RWPE2 (cell line): ENCODE results near the gene PROX1.
"Not testable (repeated sequence)": the region's sequence is repeated elsewhere in the genome, so short reads cannot be mapped to it uniquely, and the experiment has no call there.

Experiments
- ATAC-seq: fragments of 200-7000 bp; cut with Tn5 transposase; 3 replicates; pipeline ENCODE4 v1.9.1; 2021; ENCODE audit warnings: low read depth
- DNase-seq: peaks from one replicate; pipeline ENCODE4 v3.0.0-alpha.2; 2020; ENCODE audit warnings: low spot score
- H3K27ac ChIP-seq: fragments of 450-650 bp; 2 replicates; pipeline ENCODE4 v1.5.1; 2017; ENCODE audit warnings: mild to moderate bottlenecking; ENCODE audit not compliant: poor library complexity, severe bottlenecking
- H3K27me3 ChIP-seq: fragments of 250-450 bp; sonication (Bioruptor Pico); 2 replicates; pipeline ENCODE4 v1.5.1; 2021; ENCODE audit warnings: mild to moderate bottlenecking, moderate library complexity; ENCODE audit not compliant: insufficient read depth, poor library complexity, severe bottlenecking
- H3K36me3 ChIP-seq: fragments of 250-450 bp; sonication (Bioruptor Pico); 2 replicates; pipeline ENCODE4 v1.5.1; 2020; ENCODE audit warnings: low read depth, mild to moderate bottlenecking, moderate library complexity
- H3K4me1 ChIP-seq: fragments of 250-450 bp; sonication (Bioruptor Pico); 2 replicates; pipeline ENCODE4 v1.5.1; 2021; ENCODE audit warnings: mild to moderate bottlenecking, moderate library complexity; ENCODE audit not compliant: insufficient read depth, poor library complexity, severe bottlenecking
- H3K4me3 ChIP-seq: fragments of 250-450 bp; sonication (Bioruptor Pico); 2 replicates; pipeline ENCODE4 v1.5.1; 2021; ENCODE audit warnings: mild to moderate bottlenecking, moderate library complexity; ENCODE audit not compliant: severe bottlenecking
- H3K9me3 ChIP-seq: fragments of 250-450 bp; sonication (Bioruptor Pico); 2 replicates; pipeline ENCODE4 v1.5.1; 2021; ENCODE audit warnings: mild to moderate bottlenecking, moderate library complexity; ENCODE audit not compliant: severe bottlenecking
- TF ChIP-seq, protein P1 (sequence below): fragments of 450-650 bp; IDR thresholded peaks from one replicate; pipeline ENCODE4 v1.5.1; 2017; ENCODE audit warnings: mild to moderate bottlenecking, moderate library complexity; ENCODE audit not compliant: poor library complexity, severe bottlenecking

Gene PROX1

DNA sequence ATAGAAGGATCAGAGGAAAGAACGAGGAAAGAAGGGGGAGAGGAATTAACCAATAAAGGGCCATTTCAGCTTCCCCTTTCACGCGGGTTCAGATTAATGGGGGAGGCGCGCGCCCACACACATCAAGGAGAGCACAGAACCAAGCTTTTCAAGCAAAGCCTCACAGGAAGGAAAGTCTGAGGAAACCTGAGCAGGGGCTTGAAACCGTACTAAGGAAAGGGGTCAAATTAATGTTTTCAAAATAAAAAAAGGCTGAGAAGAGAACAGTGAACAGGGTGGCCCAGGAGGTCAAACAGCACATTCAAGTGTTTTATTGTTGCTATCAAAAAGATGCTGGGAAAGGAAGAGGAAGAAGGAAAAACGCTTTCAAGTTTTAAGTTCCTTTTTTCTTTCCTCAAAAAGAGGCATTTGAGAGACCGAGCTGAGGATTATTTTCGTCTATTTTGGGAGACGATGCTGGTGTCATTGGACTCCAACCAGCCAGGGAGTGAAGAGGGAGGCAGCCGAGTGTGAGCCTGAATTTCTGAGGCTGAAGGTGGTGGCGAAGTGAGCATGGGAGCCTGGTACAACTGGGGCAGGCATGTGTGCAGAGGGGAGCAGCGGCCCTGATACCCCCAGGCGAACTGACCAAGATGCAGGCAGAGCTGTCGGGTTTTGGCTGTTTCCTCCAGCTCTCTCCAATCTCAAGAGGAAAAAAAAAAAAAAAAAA, 88.4 kb downstream of the PROX1 start:
- Histone ChIP-seq H3K4me3 (no peak overlapping the region), H3K27me3 (no peaks in the 10 kb centered on the region), H3K4me1 (no peaks in the 10 kb centered on the region), H3K27ac (no peak overlapping the region), H3K36me3 (no peaks in the 10 kb centered on the region), H3K9me3 (no peaks in the 10 kb centered on the region)
- DNase-seq, result no peak
- TF ChIP-seq, protein P1, sequence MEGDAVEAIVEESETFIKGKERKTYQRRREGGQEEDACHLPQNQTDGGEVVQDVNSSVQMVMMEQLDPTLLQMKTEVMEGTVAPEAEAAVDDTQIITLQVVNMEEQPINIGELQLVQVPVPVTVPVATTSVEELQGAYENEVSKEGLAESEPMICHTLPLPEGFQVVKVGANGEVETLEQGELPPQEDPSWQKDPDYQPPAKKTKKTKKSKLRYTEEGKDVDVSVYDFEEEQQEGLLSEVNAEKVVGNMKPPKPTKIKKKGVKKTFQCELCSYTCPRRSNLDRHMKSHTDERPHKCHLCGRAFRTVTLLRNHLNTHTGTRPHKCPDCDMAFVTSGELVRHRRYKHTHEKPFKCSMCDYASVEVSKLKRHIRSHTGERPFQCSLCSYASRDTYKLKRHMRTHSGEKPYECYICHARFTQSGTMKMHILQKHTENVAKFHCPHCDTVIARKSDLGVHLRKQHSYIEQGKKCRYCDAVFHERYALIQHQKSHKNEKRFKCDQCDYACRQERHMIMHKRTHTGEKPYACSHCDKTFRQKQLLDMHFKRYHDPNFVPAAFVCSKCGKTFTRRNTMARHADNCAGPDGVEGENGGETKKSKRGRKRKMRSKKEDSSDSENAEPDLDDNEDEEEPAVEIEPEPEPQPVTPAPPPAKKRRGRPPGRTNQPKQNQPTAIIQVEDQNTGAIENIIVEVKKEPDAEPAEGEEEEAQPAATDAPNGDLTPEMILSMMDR, result no peak
- ATAC-seq, result no peak

DNA sequence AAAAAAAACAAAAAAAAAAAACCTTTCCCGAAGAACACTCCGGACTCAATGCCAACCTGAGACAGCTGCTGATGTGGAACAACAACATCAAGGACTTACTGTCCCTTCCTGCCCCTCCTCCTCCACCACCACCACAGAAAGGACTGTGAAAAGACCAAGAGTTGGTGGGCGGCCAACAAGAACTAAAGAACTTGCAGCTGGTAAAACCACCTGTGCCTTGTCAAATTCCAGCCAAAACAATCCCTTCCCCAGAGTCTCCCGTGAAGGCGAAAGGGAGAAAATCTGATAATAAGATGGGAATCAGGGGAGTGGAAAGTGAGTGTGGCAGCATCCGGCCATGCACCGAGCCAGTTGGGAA, 88.9 kb downstream of the PROX1 start:
- Histone ChIP-seq H3K4me1 (no peaks in the 10 kb centered on the region), H3K9me3 (no peaks in the 10 kb centered on the region), H3K36me3 (no peaks in the 10 kb centered on the region), H3K4me3 (no peak overlapping the region), H3K27me3 (no peaks in the 10 kb centered on the region), H3K27ac (no peak overlapping the region)
- no peak for DNase-seq
- no peak for ATAC-seq
- TF ChIP-seq, protein P1, result no peak

DNA sequence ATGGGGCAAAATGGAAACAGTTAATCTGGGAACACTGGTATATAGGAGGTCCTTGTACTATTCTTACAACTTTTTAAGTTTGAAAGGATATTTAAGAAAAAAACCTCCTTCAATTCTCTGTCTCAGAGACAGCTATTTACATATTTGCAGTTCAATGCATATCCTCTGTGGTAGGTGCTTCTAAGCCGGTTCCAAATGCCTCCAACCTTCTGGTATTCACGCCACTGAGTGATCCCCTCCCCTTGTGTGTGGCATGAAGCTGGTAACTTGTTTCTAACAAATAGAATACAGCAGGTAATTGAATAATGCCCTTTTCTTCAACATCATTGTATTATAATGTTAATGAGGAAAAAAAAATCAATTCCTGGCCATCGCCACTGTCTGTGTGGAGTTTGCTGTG, 91.2 kb downstream of the PROX1 start:
- Histone ChIP-seq H3K27ac (no peak overlapping the region), H3K27me3 (no peaks in the 10 kb centered on the region), H3K36me3 (no peaks in the 10 kb centered on the region), H3K4me1 (no peaks in the 10 kb centered on the region), H3K9me3 (no peaks in the 10 kb centered on the region), H3K4me3 (no peak overlapping the region)
- no peak for ATAC-seq
- no peak for DNase-seq
- TF ChIP-seq, protein P1, result no peak

DNA sequence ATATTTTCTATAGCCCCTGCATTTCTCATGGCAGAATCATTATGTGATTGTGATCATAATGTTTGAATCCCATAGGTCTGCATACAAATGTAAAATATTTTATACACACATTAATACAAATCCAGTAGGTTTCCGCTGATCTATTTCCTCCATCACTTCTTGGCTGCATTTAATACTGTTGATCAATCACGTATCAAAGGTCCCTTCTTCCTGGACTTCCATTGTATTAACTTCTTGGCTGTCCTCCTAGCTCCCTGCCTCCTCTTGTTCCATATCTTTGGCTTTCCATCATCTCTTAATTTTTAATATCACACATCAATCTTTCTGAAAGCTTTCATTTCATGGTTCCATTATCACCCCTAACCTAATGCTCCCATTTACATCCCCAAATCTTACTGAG, 97.6 kb downstream of the PROX1 start:
- TF ChIP-seq, protein P1, result no peak
- H3K27me3 ChIP-seq, result no peaks in the 10 kb centered on the region
- DNase-seq, result no peak
- no peak overlapping the region for H3K27ac ChIP-seq
- no peak overlapping the region for H3K4me3 ChIP-seq
- H3K9me3 ChIP-seq, result no peaks in the 10 kb centered on the region
- no peak for ATAC-seq
- no peaks in the 10 kb centered on the region for H3K4me1 ChIP-seq
- H3K36me3 ChIP-seq, result no peaks in the 10 kb centered on the region

DNA sequence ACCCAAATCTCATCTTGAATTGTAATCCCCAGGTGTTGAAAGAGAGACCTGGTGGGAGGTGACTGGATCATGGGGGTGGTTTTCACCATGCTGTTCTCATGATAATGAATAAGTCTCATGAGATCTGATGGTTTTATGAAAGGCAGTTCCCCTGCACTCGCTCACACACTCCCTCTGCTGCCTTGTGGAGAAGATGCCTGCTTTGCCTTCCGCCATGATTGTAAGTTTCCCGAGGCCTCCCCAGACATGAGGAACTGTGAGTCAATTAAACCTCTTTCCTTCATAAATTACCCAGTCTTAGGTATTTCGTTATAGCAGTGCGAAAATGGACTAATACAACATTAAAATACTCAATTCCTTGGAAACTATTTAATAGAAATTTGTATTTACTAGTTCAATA, 99.2 kb downstream of the PROX1 start:
- DNase-seq (no peak), ATAC-seq (no peak)
- Histone ChIP-seq H3K4me1 (no peaks in the 10 kb centered on the region), H3K4me3 (no peak overlapping the region), H3K27me3 (no peaks in the 10 kb centered on the region), H3K27ac (no peak overlapping the region), H3K36me3 (no peaks in the 10 kb centered on the region), H3K9me3 (no peaks in the 10 kb centered on the region)
- TF ChIP-seq, protein P1, result no peak

DNA sequence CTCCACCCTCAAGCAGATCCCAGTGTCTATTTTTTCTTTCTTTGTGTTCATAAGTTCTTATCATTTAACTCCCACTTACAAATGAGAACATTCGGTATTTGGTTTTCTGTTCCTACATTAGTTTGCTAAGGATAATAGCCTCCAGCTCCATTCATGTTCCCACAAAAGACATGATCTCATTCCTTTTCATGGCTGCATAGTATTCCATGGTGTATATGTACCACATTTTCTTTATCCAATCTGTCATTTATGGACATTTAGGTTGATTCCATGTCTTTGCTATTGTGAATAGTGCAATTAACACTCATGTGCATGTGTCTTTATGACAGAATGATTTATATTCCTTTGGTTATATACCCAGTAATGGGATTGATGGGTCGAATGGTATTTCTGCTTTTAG, 101.2 kb downstream of the PROX1 start:
- not testable (repeated sequence) for H3K27ac ChIP-seq

More for the DNA sequence above, 101.2 kb downstream of the PROX1 start:
- ATAC-seq, H3K36me3 ChIP-seq, H3K4me3 ChIP-seq, DNase-seq, H3K4me1 ChIP-seq, H3K27me3 ChIP-seq, H3K9me3 ChIP-seq: not testable (repeated sequence)
